K562 (cell line): ENCODE data around the gene ARHGEF40.

Source experiments
- BHLHE40 ChIP-seq: IDR thresholded peaks from 2 replicates; pipeline ENCODE4 v1.6.1; 2011; ENCODE audit warnings: low read length, improper control_type of control experiment
- CBX2 ChIP-seq: fragments of 200-600 bp; sonication (generic); IDR thresholded peaks from one replicate; pipeline ENCODE4 v1.6.1; 2012; ENCODE audit warnings: mild to moderate bottlenecking, low read length, inconsistent platforms; ENCODE audit not compliant: insufficient read depth, poor library complexity, severe bottlenecking
- CTCF ChIP-seq, 3 experiments: IDR thresholded peaks in 2 of 3; conservative IDR thresholded peaks in 1 of 3; 2 replicates each; pipeline ENCODE4 v1.5.1; 2011 to 2012; ENCODE audit warnings: low read length in 3 of 3, mild to moderate bottlenecking in 3 of 3, control low read depth in 2 of 3, improper control_type of control experiment in 1 of 3, inconsistent platforms in 1 of 3, low read depth in 1 of 3, mixed read lengths in 1 of 3, moderate library complexity in 1 of 3; ENCODE audit not compliant: insufficient read depth in 2 of 3
- RBBP5 ChIP-seq: fragments of 200-600 bp; sonication (generic); IDR thresholded peaks from 2 replicates; pipeline ENCODE4 v1.6.1; 2012; ENCODE audit warnings: borderline replicate concordance, mild to moderate bottlenecking, low read length, control low read depth, inconsistent platforms; ENCODE audit not compliant: insufficient read depth, poor library complexity, severe bottlenecking
- ZFP30 ChIP-seq: fragments of 250-450 bp; sonication (Bioruptor Pico); IDR thresholded peaks from 2 replicates; pipeline ENCODE4 v1.8.0; 2022; ENCODE audit warnings: moderate library complexity, mild to moderate bottlenecking, inconsistent platforms, borderline replicate concordance

- TF ChIP-seq BHLHE40 (no peak), CTCF (IDR thresholded peaks at IDR 0.05 in 2 of 3, conservative IDR thresholded peaks at IDR 0.05 in 1 of 3; ENCODE audit: insufficient read depth in 2 of 3, low read depth in 1 of 3, low read length in 3 of 3) (no peak), CBX2 (no peak), ZFP30 (CRISPR knock-in tag) (no peak), RBBP5 (no peak)
Measured at GRCh38 chr14:21047378-21047781, 22.7 kb upstream of the ARHGEF40 start.
